Keratinocyte (primary cell): ENCODE measurements around the gene SLK. TPM values are rescaled to one million over a fixed set of nuclear protein-coding genes. Genes with fewer than 3 reads are reported as not detected.

Experiments used
- DNase-seq: peaks from one replicate; pipeline ENCODE4 v3.0.0-alpha.2; 2011; ENCODE audit warnings: low read depth, missing footprints, low spot score
- FAIRE-seq: peaks from 2 replicates; lab custom pipeline; 2011; peaks lifted over from hg19 to GRCh38; lab: Jason Lieb, UNC
- H2AFZ ChIP-seq: 2 replicates; pipeline ENCODE4 v1.6.0; 2012; ENCODE audit warnings: low read length, control low read depth, inconsistent platforms; ENCODE audit not compliant: control insufficient read depth
- H3K27ac ChIP-seq: 2 replicates; pipeline ENCODE4 v1.5.1; 2011; ENCODE audit warnings: low read length; ENCODE audit not compliant: control insufficient read depth, insufficient read depth
- H3K27me3 ChIP-seq: 3 replicates; pipeline ENCODE4 v1.6.0; 2011; ENCODE audit warnings: low read length; ENCODE audit not compliant: control insufficient read depth, insufficient read depth; ENCODE audit errors: extremely low read depth
- H3K36me3 ChIP-seq, 2 experiments: 2 replicates in 1 of 2; 3 replicates in 1 of 2; pipeline ENCODE4 v1.5.1; 2011; ENCODE audit warnings: low read length in 2 of 2, mild to moderate bottlenecking in 1 of 2; ENCODE audit not compliant: control insufficient read depth in 2 of 2, insufficient read depth in 2 of 2; ENCODE audit errors: extremely low read depth in 1 of 2
- H3K4me1 ChIP-seq: 3 replicates; pipeline ENCODE4 v1.5.1; 2011; ENCODE audit warnings: low read length; ENCODE audit not compliant: control insufficient read depth, insufficient read depth; ENCODE audit errors: extremely low read depth
- H3K4me2 ChIP-seq: 3 replicates; pipeline ENCODE4 v1.6.0; 2011; ENCODE audit warnings: low read depth, low read length; ENCODE audit not compliant: control insufficient read depth, insufficient read depth; ENCODE audit errors: extremely low read depth
- H3K4me3 ChIP-seq, 3 experiments: fragments of 200-600 bp in 1 of 3; sonication (generic) in 1 of 3; 2 replicates in 2 of 3; 3 replicates in 1 of 3; pipeline ENCODE4 v1.5.1; 2011 to 2016; ENCODE audit warnings: low read length in 3 of 3, mild to moderate bottlenecking in 3 of 3, control low read depth in 2 of 3, inconsistent platforms in 1 of 3, low read depth in 1 of 3, mixed read lengths in 1 of 3, mixed run types in 1 of 3, moderate library complexity in 1 of 3; ENCODE audit not compliant: control insufficient read depth in 2 of 3, insufficient read depth in 2 of 3; ENCODE audit errors: extremely low read depth in 1 of 3
- H3K79me2 ChIP-seq: 2 replicates; pipeline ENCODE4 v1.6.0; 2012; ENCODE audit warnings: low read length; ENCODE audit not compliant: control insufficient read depth, insufficient read depth
- H3K9ac ChIP-seq: 3 replicates; pipeline ENCODE4 v1.6.0; 2011; ENCODE audit warnings: low read length; ENCODE audit not compliant: control insufficient read depth, insufficient read depth; ENCODE audit errors: extremely low read depth
- H3K9me1 ChIP-seq: 3 replicates; pipeline ENCODE4 v1.6.0; 2011; ENCODE audit warnings: low read length; ENCODE audit not compliant: control insufficient read depth, insufficient read depth; ENCODE audit errors: extremely low read depth
- H3K9me3 ChIP-seq: 2 replicates; pipeline ENCODE4 v1.5.1; 2012; ENCODE audit warnings: low read depth, low read length; ENCODE audit not compliant: control insufficient read depth
- H4K20me1 ChIP-seq: 3 replicates; pipeline ENCODE4 v1.6.0; 2011; ENCODE audit warnings: low read length; ENCODE audit not compliant: control insufficient read depth, insufficient read depth; ENCODE audit errors: extremely low read depth
- EZH2 ChIP-seq: IDR thresholded peaks from one replicate; pipeline ENCODE4 v1.6.1; 2012; ENCODE audit warnings: inconsistent platforms, mild to moderate bottlenecking, low read length, moderate library complexity
- dilution Hi-C: fragments of 300-500 bp; cut with MboI; formaldehyde crosslinking; loops from one replicate; pipeline ENCODE4 v1.7.0; 2020; ENCODE audit warnings: low sequenced_read_pairs; ENCODE audit not compliant: extremely low pct_ligation_motif_present
- polyA plus RNA-seq, 5 experiments: library from polyadenylated mRNA; depleted of rRNA in 3 of 5; stranded (reverse) in 3 of 5; stranded (forward) in 1 of 5; unstranded in 1 of 5; fragments of >200 nt; gene quantifications; 1 replicate in 1 of 5; 2 replicates in 3 of 5; 3 replicates in 1 of 5; pipeline versions ENCODE4 v1.2.1 to v1.2.3, GENCODE V29; 2011 to 2012; ENCODE audit warnings: missing spikeins in 2 of 5, low read depth in 1 of 5, low replicate concordance in 1 of 5
- TF ChIP-seq, protein P1 (sequence below), 3 experiments: IDR thresholded peaks in 1 of 3; conservative IDR thresholded peaks in 1 of 3; optimal IDR thresholded peaks in 1 of 3; 2 replicates in 2 of 3; 3 replicates in 1 of 3; pipeline versions ENCODE3 to v1.5.1; 2011; ENCODE audit warnings: low read length in 3 of 3, mild to moderate bottlenecking in 3 of 3, moderate library complexity in 2 of 3, control low read depth in 1 of 3, inconsistent platforms in 1 of 3; ENCODE audit not compliant: insufficient read depth in 2 of 3; ENCODE audit errors: extremely low read depth in 1 of 3

Gene SLK
- polyA plus RNA-seq, 1 donor (not counting 4 experiments of a cell fraction or from before 2014, with no cell fraction given): 36.7 TPM

DNA sequence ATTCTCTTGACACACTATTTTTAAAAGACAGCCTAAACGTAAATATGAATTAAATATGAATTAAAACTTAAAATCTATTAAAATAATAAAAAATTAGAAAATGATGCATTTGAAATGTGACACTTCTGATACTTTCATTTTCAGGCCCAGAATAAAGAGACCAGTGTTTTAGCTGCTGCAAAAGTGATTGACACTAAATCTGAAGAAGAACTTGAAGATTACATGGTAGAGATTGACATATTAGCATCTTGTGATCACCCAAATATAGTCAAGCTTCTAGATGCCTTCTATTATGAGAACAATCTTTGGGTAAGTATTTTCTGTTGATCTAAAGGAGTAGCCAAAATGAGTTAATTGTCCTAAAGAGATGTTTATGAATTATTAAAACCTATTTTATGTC lies 23.6 kb downstream of the SLK start:
- Histone ChIP-seq H3K4me1 (no peaks in the 10 kb centered on the region), H3K4me3 (no peak overlapping the region), H3K27ac (no peak overlapping the region), H2AFZ (no peak overlapping the region), H3K9me3 (no peaks in the 10 kb centered on the region), H3K79me2 (peaks cover 53% of the 10 kb centered on the region), H4K20me1 (peaks cover 2% of the 10 kb centered on the region), H3K4me2 (no peak overlapping the region), H3K27me3 (no peaks in the 10 kb centered on the region), H3K9ac (no peak overlapping the region), H3K36me3 (peaks cover 5 to 7% of the 10 kb centered on the region in 2 experiments), H3K9me1 (no peaks in the 10 kb centered on the region)
- DNase-seq (no peak), FAIRE-seq (no peak)
- no peak for TF ChIP-seq EZH2
- TF ChIP-seq, protein P1, sequence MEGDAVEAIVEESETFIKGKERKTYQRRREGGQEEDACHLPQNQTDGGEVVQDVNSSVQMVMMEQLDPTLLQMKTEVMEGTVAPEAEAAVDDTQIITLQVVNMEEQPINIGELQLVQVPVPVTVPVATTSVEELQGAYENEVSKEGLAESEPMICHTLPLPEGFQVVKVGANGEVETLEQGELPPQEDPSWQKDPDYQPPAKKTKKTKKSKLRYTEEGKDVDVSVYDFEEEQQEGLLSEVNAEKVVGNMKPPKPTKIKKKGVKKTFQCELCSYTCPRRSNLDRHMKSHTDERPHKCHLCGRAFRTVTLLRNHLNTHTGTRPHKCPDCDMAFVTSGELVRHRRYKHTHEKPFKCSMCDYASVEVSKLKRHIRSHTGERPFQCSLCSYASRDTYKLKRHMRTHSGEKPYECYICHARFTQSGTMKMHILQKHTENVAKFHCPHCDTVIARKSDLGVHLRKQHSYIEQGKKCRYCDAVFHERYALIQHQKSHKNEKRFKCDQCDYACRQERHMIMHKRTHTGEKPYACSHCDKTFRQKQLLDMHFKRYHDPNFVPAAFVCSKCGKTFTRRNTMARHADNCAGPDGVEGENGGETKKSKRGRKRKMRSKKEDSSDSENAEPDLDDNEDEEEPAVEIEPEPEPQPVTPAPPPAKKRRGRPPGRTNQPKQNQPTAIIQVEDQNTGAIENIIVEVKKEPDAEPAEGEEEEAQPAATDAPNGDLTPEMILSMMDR (optimal IDR thresholded peaks at IDR 0.05 in 1 of 3, IDR thresholded peaks at IDR 0.05 in 1 of 3, conservative IDR thresholded peaks at IDR 0.05 in 1 of 3; ENCODE audit: extremely low read depth in 1 of 3, insufficient read depth in 2 of 3, low read length in 3 of 3): no peak
- dilution Hi-C loops: no loop called here

DNA sequence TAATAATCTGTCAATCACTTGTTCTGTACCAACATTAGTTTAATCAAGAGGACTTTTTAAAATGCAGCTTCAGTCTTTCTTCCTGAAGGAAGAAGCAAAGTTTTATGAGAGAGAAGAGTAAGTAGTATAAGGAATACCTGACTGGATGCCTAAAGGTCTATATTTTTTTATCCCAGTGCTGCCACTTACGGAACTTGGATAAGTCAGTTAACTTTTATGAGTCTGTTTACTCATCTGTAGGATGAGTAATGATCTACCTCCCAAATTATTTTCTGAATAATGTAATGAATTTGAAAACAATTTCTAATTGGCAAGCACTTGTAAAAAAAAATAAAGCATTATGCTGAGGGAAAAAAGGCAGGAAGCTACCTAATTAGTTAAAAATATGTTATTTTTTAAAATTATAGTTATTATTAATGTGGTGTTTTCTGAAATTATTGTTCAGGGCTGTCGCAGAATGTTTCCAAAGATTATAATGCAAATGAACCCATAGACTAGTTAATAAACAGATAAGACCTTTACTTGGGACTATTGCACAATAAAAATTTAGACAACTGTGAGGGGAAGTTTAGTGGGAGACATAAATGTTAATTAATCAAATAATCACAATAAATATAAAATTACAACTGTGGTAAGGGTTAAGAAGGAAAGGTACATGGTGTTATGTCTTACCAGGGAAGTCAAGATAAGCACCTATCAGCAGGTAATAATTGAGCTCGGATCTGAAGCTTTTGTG lies 24.6 kb downstream of the SLK start:
- Histone ChIP-seq H3K9me1 (no peaks in the 10 kb centered on the region), H4K20me1 (peaks cover 2% of the 10 kb centered on the region), H3K79me2 (peaks cover 46% of the 10 kb centered on the region), H3K27ac (no peak overlapping the region), H3K4me2 (no peak overlapping the region), H3K36me3 (peaks cover 7 to 10% of the 10 kb centered on the region in 2 experiments), H3K9me3 (no peaks in the 10 kb centered on the region), H3K4me3 (no peak overlapping the region), H3K9ac (no peak overlapping the region), H2AFZ (no peak overlapping the region), H3K4me1 (no peaks in the 10 kb centered on the region), H3K27me3 (no peaks in the 10 kb centered on the region)
- no peak for TF ChIP-seq EZH2
- TF ChIP-seq, protein P1 (optimal IDR thresholded peaks at IDR 0.05 in 1 of 3, IDR thresholded peaks at IDR 0.05 in 1 of 3, conservative IDR thresholded peaks at IDR 0.05 in 1 of 3; ENCODE audit: extremely low read depth in 1 of 3, insufficient read depth in 2 of 3, low read length in 3 of 3): no peak
- dilution Hi-C loops: no loop called here
- FAIRE-seq (no peak), DNase-seq (no peak)
